Muscle layer of duodenum (tissue), 2 donors: ENCODE data around the gene RNF217.
A peak's percentile ranks its signal among the peaks of the same experiment; 100 is the strongest.
"Not testable (repeated sequence)": the region's sequence is repeated elsewhere in the genome, so short reads cannot be mapped to it uniquely, and the experiment has no call there.

Experiments
- H3K27ac ChIP-seq: one replicate; pipeline ENCODE4 v1.7.0; 2013; ENCODE audit warnings: mild to moderate bottlenecking, low read length
- H3K27me3 ChIP-seq: one replicate; pipeline ENCODE4 v1.7.0; 2013; ENCODE audit warnings: low read depth, mild to moderate bottlenecking, control low read depth, low read length
- H3K36me3 ChIP-seq, 2 donors: one replicate each; pipeline ENCODE4 v1.7.0; 2013; ENCODE audit warnings: low read length in 2 of 2, control low read depth in 1 of 2, mild to moderate bottlenecking in 1 of 2; ENCODE audit not compliant: insufficient read depth in 2 of 2, control insufficient read depth in 1 of 2
- H3K4me1 ChIP-seq, 2 donors: one replicate each; pipeline ENCODE4 v1.7.0; 2013; ENCODE audit warnings: low read length in 2 of 2, mild to moderate bottlenecking in 2 of 2, control low read depth in 1 of 2, moderate library complexity in 1 of 2; ENCODE audit not compliant: insufficient read depth in 2 of 2, control insufficient read depth in 1 of 2
- H3K4me3 ChIP-seq, 2 donors: one replicate each; pipeline ENCODE4 v1.7.0; 2013; ENCODE audit warnings: low read length in 2 of 2, low read depth in 1 of 2, mild to moderate bottlenecking in 1 of 2
- H3K9me3 ChIP-seq, 2 donors: one replicate each; pipeline ENCODE4 v1.7.0; 2013; ENCODE audit warnings: low read length in 2 of 2, control low read depth in 1 of 2, mild to moderate bottlenecking in 1 of 2; ENCODE audit not compliant: control insufficient read depth in 1 of 2
- donor health status: healthy.

RNF217 gene

GRCh38 chr6:124961777-124962638 lies at the start of gene RNF217:
RNF217 (plus strand) TSS chr6:124962437; CDS start chr6:124962545, 108 bp downstream.
- peak within 1 kb of the TSS; percentile 88 to 90 for H3K4me3 ChIP-seq
- peaks cover 0 to 8% of the 10 kb centered on the region in 2 donors for H3K4me1 ChIP-seq
- peak within 1 kb of the TSS; percentile 98 for H3K27ac ChIP-seq

GRCh38 chr6:124913056-124913455 lies 49.2 kb upstream of the RNF217 start:
- Histone ChIP-seq H3K9me3 (no peaks in the 10 kb centered on the region), H3K4me3 (no peak overlapping the region), H3K36me3 (no peaks in the 10 kb centered on the region), H3K4me1 (no peaks in the 10 kb centered on the region), H3K27ac (no peak overlapping the region), H3K27me3 (no peaks in the 10 kb centered on the region)

More at GRCh38 chr6:124961777-124962638, at the start of gene RNF217:
- Histone ChIP-seq H3K9me3 (no peaks in the 10 kb centered on the region), H3K27me3 (no peaks in the 10 kb centered on the region), H3K36me3 (peaks cover 0 to 14% of the 10 kb centered on the region in 2 donors)

GRCh38 chr6:124917769-124918168 lies 44.5 kb upstream of the RNF217 start:
- Histone ChIP-seq H3K27me3 (no peaks in the 10 kb centered on the region), H3K27ac (no peak overlapping the region), H3K4me3 (no peak overlapping the region), H3K9me3 (no peaks in the 10 kb centered on the region), H3K4me1 (no peaks in the 10 kb centered on the region), H3K36me3 (no peaks in the 10 kb centered on the region)

GRCh38 chr6:124919703-124920102 lies 42.5 kb upstream of the RNF217 start:
- H3K4me1 ChIP-seq, H3K27ac ChIP-seq, H3K36me3 ChIP-seq, H3K4me3 ChIP-seq, H3K27me3 ChIP-seq, H3K9me3 ChIP-seq: not testable (repeated sequence)

- no peak overlapping the region for H3K27ac ChIP-seq
- no peaks in the 10 kb centered on the region for H3K4me1 ChIP-seq
- no peaks in the 10 kb centered on the region for H3K27me3 ChIP-seq
- H3K4me3 ChIP-seq: no peak overlapping the region
- H3K36me3 ChIP-seq: peaks cover 0 to 4% of the 10 kb centered on the region in 2 donors
- H3K9me3 ChIP-seq: no peaks in the 10 kb centered on the region
These were observed 37.9 kb upstream of the RNF217 start for GRCh38 chr6:124924333-124924759.

GRCh38 chr6:124926435-124926834 lies 35.8 kb upstream of the RNF217 start:
- Histone ChIP-seq H3K4me3 (no peak overlapping the region), H3K9me3 (no peaks in the 10 kb centered on the region), H3K27me3 (no peaks in the 10 kb centered on the region), H3K27ac (no peak overlapping the region), H3K36me3 (peaks cover 0 to 4% of the 10 kb centered on the region in 2 donors), H3K4me1 (no peaks in the 10 kb centered on the region)

GRCh38 chr6:124927806-124928205 lies 34.4 kb upstream of the RNF217 start:
- Histone ChIP-seq H3K36me3 (peaks cover 0 to 4% of the 10 kb centered on the region in 2 donors), H3K9me3 (no peaks in the 10 kb centered on the region), H3K27ac (no peak overlapping the region), H3K4me1 (no peaks in the 10 kb centered on the region), H3K4me3 (no peak overlapping the region), H3K27me3 (no peaks in the 10 kb centered on the region)

- Histone ChIP-seq H3K9me3 (no peaks in the 10 kb centered on the region), H3K27me3 (no peaks in the 10 kb centered on the region), H3K27ac (no peak overlapping the region), H3K36me3 (peaks cover 0 to 4% of the 10 kb centered on the region in 2 donors), H3K4me1 (no peaks in the 10 kb centered on the region), H3K4me3 (no peak overlapping the region)
These were observed 33.4 kb upstream of the RNF217 start for GRCh38 chr6:124928851-124929250.

GRCh38 chr6:124937645-124938044 lies 24.6 kb upstream of the RNF217 start:
- no peak overlapping the region for H3K4me3 ChIP-seq

GRCh38 chr6:124941259-124941658 lies 21.0 kb upstream of the RNF217 start:
- H3K27me3 ChIP-seq: no peaks in the 10 kb centered on the region
- no peaks in the 10 kb centered on the region for H3K9me3 ChIP-seq
- no peak overlapping the region for H3K27ac ChIP-seq
- H3K36me3 ChIP-seq: no peaks in the 10 kb centered on the region
- no peak overlapping the region for H3K4me3 ChIP-seq
- no peaks in the 10 kb centered on the region for H3K4me1 ChIP-seq

More at GRCh38 chr6:124937645-124938044, 24.6 kb upstream of the RNF217 start:
- Histone ChIP-seq H3K27ac (no peak overlapping the region), H3K36me3 (no peaks in the 10 kb centered on the region), H3K27me3 (no peaks in the 10 kb centered on the region), H3K9me3 (no peaks in the 10 kb centered on the region), H3K4me1 (no peaks in the 10 kb centered on the region)

GRCh38 chr6:124943658-124944057 lies 18.6 kb upstream of the RNF217 start:
- H3K36me3 ChIP-seq: no peaks in the 10 kb centered on the region
- H3K9me3 ChIP-seq: no peaks in the 10 kb centered on the region
- H3K27me3 ChIP-seq: no peaks in the 10 kb centered on the region
- H3K4me1 ChIP-seq: no peaks in the 10 kb centered on the region
- H3K27ac ChIP-seq: no peak overlapping the region
- no peak overlapping the region for H3K4me3 ChIP-seq
